WTC11 (cell line): ENCODE data around the gene NDUFA11. TPM values are rescaled to one million over a fixed set of nuclear protein-coding genes. Genes with fewer than 3 reads are reported as not detected.

ENCODE experiments used
- ATAC-seq: fragments of 200-7000 bp; cut with Tn5 transposase; 2 replicates; pipeline ENCODE4 v1.10.0; 2021; ENCODE audit warnings: mild to moderate bottlenecking, moderate library complexity
- CTCF ChIA-PET: fragments of 300-600 bp; sonication (Branson Sonifier 250); formaldehyde crosslinking; loops from one replicate; lab custom pipeline; 2021; ENCODE audit warnings: antibody characterized with exemption; lab: Charles Lee
- POLR2A ChIA-PET: fragments of 350-600 bp; sonication (Branson Sonifier 250); formaldehyde crosslinking; loops from one replicate; lab custom pipeline; 2021; ENCODE audit warnings: antibody characterized with exemption; lab: Charles Lee
- DNase-seq: peaks from one replicate; pipeline ENCODE4 v3.0.0; 2021; ENCODE audit warnings: low spot score
- H3K27ac Mint-ChIP-seq: 2 replicates; pipeline ENCODE4 v1.8.0; 2021; ENCODE audit warnings: mixed read lengths
- H3K27me3 Mint-ChIP-seq: 2 replicates; pipeline ENCODE4 v1.8.0; 2021; ENCODE audit warnings: low read depth, mild to moderate bottlenecking, moderate library complexity, mixed read lengths
- H3K36me3 Mint-ChIP-seq: 2 replicates; pipeline ENCODE4 v1.8.0; 2021; ENCODE audit warnings: mixed read lengths
- H3K4me1 Mint-ChIP-seq: 2 replicates; pipeline ENCODE4 v1.8.0; 2022; ENCODE audit warnings: mixed read lengths
- H3K4me3 Mint-ChIP-seq: 2 replicates; pipeline ENCODE4 v1.8.0; 2021; ENCODE audit warnings: mild to moderate bottlenecking, moderate library complexity, mixed read lengths
- H3K9me3 Mint-ChIP-seq: 2 replicates; pipeline ENCODE4 v1.8.0; 2021; ENCODE audit warnings: mixed read lengths
- CREB1 ChIP-seq: sonication (generic); formaldehyde crosslinking; IDR thresholded peaks from 2 replicates; pipeline ENCODE4 v1.8.0; 2023; ENCODE audit warnings: mild to moderate bottlenecking, missing genetic modification reagents
- CTCF ChIP-seq: fragments of 200-600 bp; IDR thresholded peaks from 2 replicates; pipeline ENCODE4 v1.8.0; 2022; ENCODE audit warnings: antibody characterized with exemption
- ELF4 ChIP-seq: sonication (generic); formaldehyde crosslinking; IDR thresholded peaks from 2 replicates; pipeline ENCODE4 v1.8.1; 2022; ENCODE audit warnings: low read depth, mild to moderate bottlenecking, moderate library complexity, missing genetic modification reagents
- ERG ChIP-seq: fragments of 250-450 bp; sonication (Bioruptor Pico); IDR thresholded peaks from 2 replicates; pipeline ENCODE4 v1.8.0; 2021; ENCODE audit warnings: mild to moderate bottlenecking
- FOXP1 ChIP-seq: sonication (generic); formaldehyde crosslinking; IDR thresholded peaks from 2 replicates; pipeline ENCODE4 v1.8.0; 2022; ENCODE audit warnings: missing genetic modification reagents, mild to moderate bottlenecking, moderate library complexity, borderline replicate concordance
- FOXP4 ChIP-seq: sonication (generic); formaldehyde crosslinking; IDR thresholded peaks from 2 replicates; pipeline ENCODE4 v1.8.0; 2022; ENCODE audit warnings: mild to moderate bottlenecking, missing genetic modification reagents
- JAZF1 ChIP-seq: fragments of 250-450 bp; sonication (Bioruptor Pico); IDR thresholded peaks from 2 replicates; pipeline ENCODE4 v1.9.0; 2021; ENCODE audit warnings: moderate library complexity, mild to moderate bottlenecking, inconsistent platforms
- KAT7 ChIP-seq: sonication (generic); formaldehyde crosslinking; IDR thresholded peaks from 2 replicates; pipeline ENCODE4 v1.8.1; 2023; ENCODE audit warnings: missing genetic modification reagents, mild to moderate bottlenecking, borderline replicate concordance
- MYBL2 ChIP-seq: sonication (generic); formaldehyde crosslinking; IDR thresholded peaks from 2 replicates; pipeline ENCODE4 v1.8.1; 2023; ENCODE audit warnings: mild to moderate bottlenecking, moderate library complexity, missing genetic modification reagents
- NFATC4 ChIP-seq: fragments of 250-450 bp; sonication (Bioruptor Pico); IDR thresholded peaks from 2 replicates; pipeline ENCODE4 v1.9.0; 2021; ENCODE audit warnings: mild to moderate bottlenecking
- NR1H2 ChIP-seq: sonication (generic); formaldehyde crosslinking; IDR thresholded peaks from 2 replicates; pipeline ENCODE4 v1.9.0; 2021; ENCODE audit warnings: mild to moderate bottlenecking, moderate library complexity, missing genetic modification reagents
- RORB ChIP-seq: fragments of 250-450 bp; sonication (Bioruptor Pico); IDR thresholded peaks from 2 replicates; pipeline ENCODE4 v1.9.0; 2021; ENCODE audit warnings: mild to moderate bottlenecking
- SOX15 ChIP-seq: fragments of 250-450 bp; sonication (Bioruptor Pico); IDR thresholded peaks from 2 replicates; pipeline ENCODE4 v1.9.0; 2021; ENCODE audit warnings: mild to moderate bottlenecking
- ZNF219 ChIP-seq: sonication (generic); formaldehyde crosslinking; IDR thresholded peaks from 2 replicates; pipeline ENCODE4 v1.8.0; 2023; ENCODE audit warnings: missing genetic modification reagents, mild to moderate bottlenecking, borderline replicate concordance
- ZNF263 ChIP-seq: sonication (generic); formaldehyde crosslinking; IDR thresholded peaks from 2 replicates; pipeline ENCODE4 v1.8.1; 2022; ENCODE audit warnings: low read depth, mild to moderate bottlenecking, moderate library complexity, missing genetic modification reagents
- ZNF532 ChIP-seq: fragments of 250-450 bp; sonication (Bioruptor Pico); IDR thresholded peaks from 2 replicates; pipeline ENCODE4 v1.9.0; 2021; ENCODE audit warnings: mild to moderate bottlenecking, borderline replicate concordance
- total RNA-seq: library from RNA; stranded (reverse); gene quantifications from 3 replicates; pipeline ENCODE4 v1.2.3, GENCODE V29; 2021
- TF ChIP-seq, protein P1 (sequence below): sonication (generic); formaldehyde crosslinking; IDR thresholded peaks from 2 replicates; pipeline ENCODE4 v1.8.1; 2023; ENCODE audit warnings: mild to moderate bottlenecking, missing genetic modification reagents, borderline replicate concordance
- TF ChIP-seq, protein P2 (sequence below): fragments of 250-450 bp; sonication (Bioruptor Pico); IDR thresholded peaks from 2 replicates; pipeline ENCODE4 v2.1.2; 2022; ENCODE audit warnings: mild to moderate bottlenecking, moderate library complexity
- TF ChIP-seq, protein P3 (sequence below): fragments of 250-450 bp; sonication (Bioruptor Pico); IDR thresholded peaks from 2 replicates; pipeline ENCODE4 v1.9.0; 2021; ENCODE audit warnings: mild to moderate bottlenecking

NDUFA11 gene
- total RNA-seq, 1 experiment from 2014 or later, result 261 TPM

GRCh38 chr19:5865772-5866171 lies 37.8 kb downstream of the NDUFA11 start:
- Mint-ChIP-seq H3K4me1 (no peaks in the 10 kb centered on the region), H3K4me3 (no peak overlapping the region), H3K9me3 (no peaks in the 10 kb centered on the region), H3K36me3 (no peaks in the 10 kb centered on the region), H3K27me3 (peaks cover 9% of the 10 kb centered on the region), H3K27ac (no peak overlapping the region)
- ChIA-PET POLR2A (no interaction called here), CTCF (interaction anchor here (0.6 to 0.7 kb wide), 2 partner anchors 38 to 62 kb away, joined by 3 to 5 read pairs; no protein-coding TSS in a partner anchor)
- DNase-seq, result no peak
- TF ChIP-seq, protein P1, sequence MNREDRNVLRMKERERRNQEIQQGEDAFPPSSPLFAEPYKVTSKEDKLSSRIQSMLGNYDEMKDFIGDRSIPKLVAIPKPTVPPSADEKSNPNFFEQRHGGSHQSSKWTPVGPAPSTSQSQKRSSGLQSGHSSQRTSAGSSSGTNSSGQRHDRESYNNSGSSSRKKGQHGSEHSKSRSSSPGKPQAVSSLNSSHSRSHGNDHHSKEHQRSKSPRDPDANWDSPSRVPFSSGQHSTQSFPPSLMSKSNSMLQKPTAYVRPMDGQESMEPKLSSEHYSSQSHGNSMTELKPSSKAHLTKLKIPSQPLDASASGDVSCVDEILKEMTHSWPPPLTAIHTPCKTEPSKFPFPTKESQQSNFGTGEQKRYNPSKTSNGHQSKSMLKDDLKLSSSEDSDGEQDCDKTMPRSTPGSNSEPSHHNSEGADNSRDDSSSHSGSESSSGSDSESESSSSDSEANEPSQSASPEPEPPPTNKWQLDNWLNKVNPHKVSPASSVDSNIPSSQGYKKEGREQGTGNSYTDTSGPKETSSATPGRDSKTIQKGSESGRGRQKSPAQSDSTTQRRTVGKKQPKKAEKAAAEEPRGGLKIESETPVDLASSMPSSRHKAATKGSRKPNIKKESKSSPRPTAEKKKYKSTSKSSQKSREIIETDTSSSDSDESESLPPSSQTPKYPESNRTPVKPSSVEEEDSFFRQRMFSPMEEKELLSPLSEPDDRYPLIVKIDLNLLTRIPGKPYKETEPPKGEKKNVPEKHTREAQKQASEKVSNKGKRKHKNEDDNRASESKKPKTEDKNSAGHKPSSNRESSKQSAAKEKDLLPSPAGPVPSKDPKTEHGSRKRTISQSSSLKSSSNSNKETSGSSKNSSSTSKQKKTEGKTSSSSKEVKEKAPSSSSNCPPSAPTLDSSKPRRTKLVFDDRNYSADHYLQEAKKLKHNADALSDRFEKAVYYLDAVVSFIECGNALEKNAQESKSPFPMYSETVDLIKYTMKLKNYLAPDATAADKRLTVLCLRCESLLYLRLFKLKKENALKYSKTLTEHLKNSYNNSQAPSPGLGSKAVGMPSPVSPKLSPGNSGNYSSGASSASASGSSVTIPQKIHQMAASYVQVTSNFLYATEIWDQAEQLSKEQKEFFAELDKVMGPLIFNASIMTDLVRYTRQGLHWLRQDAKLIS (CRISPR knock-in tag), result no peak
- TF ChIP-seq FOXP1 (no peak), NFATC4 (no peak), ERG (no peak), CTCF (no peak), ZNF263 (CRISPR knock-in tag) (no peak), ELF4 (CRISPR knock-in tag) (no peak), KAT7 (CRISPR knock-in tag) (no peak), ZNF532 (CRISPR knock-in tag) (no peak), JAZF1 (CRISPR knock-in tag) (no peak), FOXP4 (CRISPR knock-in tag) (no peak), ZNF219 (no peak), NR1H2 (CRISPR knock-in tag) (no peak), SOX15 (no peak), CREB1 (no peak), MYBL2 (no peak), RORB (CRISPR knock-in tag) (no peak)
- TF ChIP-seq, protein P2, sequence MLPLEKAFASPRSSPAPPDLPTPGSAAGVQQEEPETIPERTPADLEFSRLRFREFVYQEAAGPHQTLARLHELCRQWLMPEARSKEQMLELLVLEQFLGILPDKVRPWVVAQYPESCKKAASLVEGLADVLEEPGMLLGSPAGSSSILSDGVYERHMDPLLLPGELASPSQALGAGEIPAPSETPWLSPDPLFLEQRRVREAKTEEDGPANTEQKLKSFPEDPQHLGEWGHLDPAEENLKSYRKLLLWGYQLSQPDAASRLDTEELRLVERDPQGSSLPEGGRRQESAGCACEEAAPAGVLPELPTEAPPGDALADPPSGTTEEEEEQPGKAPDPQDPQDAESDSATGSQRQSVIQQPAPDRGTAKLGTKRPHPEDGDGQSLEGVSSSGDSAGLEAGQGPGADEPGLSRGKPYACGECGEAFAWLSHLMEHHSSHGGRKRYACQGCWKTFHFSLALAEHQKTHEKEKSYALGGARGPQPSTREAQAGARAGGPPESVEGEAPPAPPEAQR (CRISPR knock-in tag), result no peak
- TF ChIP-seq, protein P3, sequence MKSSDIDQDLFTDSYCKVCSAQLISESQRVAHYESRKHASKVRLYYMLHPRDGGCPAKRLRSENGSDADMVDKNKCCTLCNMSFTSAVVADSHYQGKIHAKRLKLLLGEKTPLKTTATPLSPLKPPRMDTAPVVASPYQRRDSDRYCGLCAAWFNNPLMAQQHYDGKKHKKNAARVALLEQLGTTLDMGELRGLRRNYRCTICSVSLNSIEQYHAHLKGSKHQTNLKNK (CRISPR knock-in tag), result no peak
- ATAC-seq, result no peak
